ENCODE measurements around the gene DOP1A.

Gene DOP1A

GRCh38 chr6:83180426-83180950, 113.0 kb downstream of the DOP1A start:
- no peak overlapping the region for H3K9ac ChIP-seq (ENCODE audit: low read length)
- TF ChIP-seq EZH2phosphoT487 (conservative IDR thresholded peaks at IDR 0.05; ENCODE audit: low read length), result no peak
- no peak for TF ChIP-seq CTCF (IDR thresholded peaks at IDR 0.05; ENCODE audit: insufficient read depth, low read length, poor library complexity, severe bottlenecking)
- H2AFZ ChIP-seq (ENCODE audit: low read depth, low read length, severe bottlenecking), result no peak overlapping the region
- H3K9me3 ChIP-seq (ENCODE audit: insufficient read depth, low read length), result no peaks in the 10 kb centered on the region
- peaks cover 7% of the 10 kb centered on the region; the same call in 1 of the 2 replicates for H3K36me3 ChIP-seq (ENCODE audit: low read length)
- no peaks in the 10 kb centered on the region for H4K20me1 ChIP-seq (ENCODE audit: low read depth, low read length)
- H3K4me2 ChIP-seq (ENCODE audit: low read depth, low read length, poor library complexity, severe bottlenecking), result no peak overlapping the region
- no peaks in the 10 kb centered on the region for H3K79me2 ChIP-seq (ENCODE audit: insufficient read depth, low read length)
- no peaks in the 10 kb centered on the region for H3K9me2 ChIP-seq (replicated peaks; ENCODE audit: insufficient read depth, low read length)
- H3K4me3 ChIP-seq (ENCODE audit: insufficient read depth, low read length, poor library complexity, severe bottlenecking), result no peak overlapping the region
- no peaks in the 10 kb centered on the region for H3K27me3 ChIP-seq (ENCODE audit: low read length)
- no peaks in the 10 kb centered on the region for H3F3A ChIP-seq (ENCODE audit: insufficient read depth)
- H3K27ac ChIP-seq (ENCODE audit: low read depth, low read length), result no peak overlapping the region

DNA sequence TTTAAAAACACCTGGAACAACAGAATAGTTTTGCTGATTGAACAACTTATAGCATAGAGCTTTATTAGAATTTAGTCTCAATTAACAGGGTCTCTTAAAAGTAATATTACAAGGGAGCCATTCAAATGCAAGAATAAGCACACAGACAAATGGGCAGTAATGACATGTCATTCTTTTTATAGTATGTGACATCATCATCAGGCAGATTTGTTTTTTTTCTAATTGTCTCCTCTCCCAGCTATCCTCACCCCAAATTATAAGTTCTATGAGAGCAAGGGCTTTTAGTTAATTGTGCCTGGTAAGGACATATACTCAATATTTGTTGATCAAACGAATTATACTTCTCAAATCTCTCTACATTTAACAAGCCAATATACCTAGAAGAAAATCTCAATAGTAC, 114.6 kb downstream of the DOP1A start:
- Histone ChIP-seq H3K27ac (ENCODE audit: low read depth, low read length) (no peak overlapping the region), H3K4me3 (ENCODE audit: insufficient read depth, low read length, poor library complexity, severe bottlenecking) (no peak overlapping the region), H3F3A (ENCODE audit: insufficient read depth) (no peaks in the 10 kb centered on the region), H3K27me3 (ENCODE audit: low read length) (no peaks in the 10 kb centered on the region), H2AFZ (ENCODE audit: low read depth, low read length, severe bottlenecking) (no peak overlapping the region), H3K9me3 (ENCODE audit: insufficient read depth, low read length) (no peaks in the 10 kb centered on the region), H3K9me2 (replicated peaks; ENCODE audit: insufficient read depth, low read length) (no peaks in the 10 kb centered on the region), H3K36me3 (ENCODE audit: low read length) (peaks cover 9% of the 10 kb centered on the region; the same call in 1 of the 2 replicates), H4K20me1 (ENCODE audit: low read depth, low read length) (no peaks in the 10 kb centered on the region), H3K9ac (ENCODE audit: low read length) (no peak overlapping the region), H3K79me2 (ENCODE audit: insufficient read depth, low read length) (no peaks in the 10 kb centered on the region), H3K4me2 (ENCODE audit: low read depth, low read length, poor library complexity, severe bottlenecking) (no peak overlapping the region)
- TF ChIP-seq EZH2phosphoT487 (conservative IDR thresholded peaks at IDR 0.05; ENCODE audit: low read length), result no peak
- no peak for TF ChIP-seq CTCF (IDR thresholded peaks at IDR 0.05; ENCODE audit: insufficient read depth, low read length, poor library complexity, severe bottlenecking)

- Histone ChIP-seq H3K79me2 (ENCODE audit: insufficient read depth, low read length) (no peaks in the 10 kb centered on the region), H2AFZ (ENCODE audit: low read depth, low read length, severe bottlenecking) (no peak overlapping the region), H3K27ac (ENCODE audit: low read depth, low read length) (no peak overlapping the region), H4K20me1 (ENCODE audit: low read depth, low read length) (no peaks in the 10 kb centered on the region), H3K4me3 (ENCODE audit: insufficient read depth, low read length, poor library complexity, severe bottlenecking) (no peak overlapping the region), H3K9me3 (ENCODE audit: insufficient read depth, low read length) (no peaks in the 10 kb centered on the region), H3K4me2 (ENCODE audit: low read depth, low read length, poor library complexity, severe bottlenecking) (no peak overlapping the region), H3K36me3 (ENCODE audit: low read length) (peaks cover 9% of the 10 kb centered on the region; the same call in 1 of the 2 replicates), H3K9ac (ENCODE audit: low read length) (no peak overlapping the region), H3K9me2 (replicated peaks; ENCODE audit: insufficient read depth, low read length) (no peaks in the 10 kb centered on the region), H3K27me3 (ENCODE audit: low read length) (no peaks in the 10 kb centered on the region), H3F3A (ENCODE audit: insufficient read depth) (no peaks in the 10 kb centered on the region)
- TF ChIP-seq EZH2phosphoT487 (conservative IDR thresholded peaks at IDR 0.05; ENCODE audit: low read length) (no peak), CTCF (IDR thresholded peaks at IDR 0.05; ENCODE audit: insufficient read depth, low read length, poor library complexity, severe bottlenecking) (no peak)
Measured at GRCh38 chr6:83183082-83183828, 115.8 kb downstream of the DOP1A start.
